Neural crest cell (in vitro differentiated cells): ENCODE data around the gene PLCB3. TPM values are rescaled to one million over a fixed set of nuclear protein-coding genes. Genes with fewer than 3 reads are reported as not detected.

ENCODE experiments used
- DNase-seq: peaks from one replicate; pipeline ENCODE4 v3.0.0; 2021; ENCODE audit warnings: low read depth, mixed read lengths, low spot score
- H3K27ac Mint-ChIP-seq: one replicate; pipeline ENCODE4 v1.8.0; 2021; ENCODE audit warnings: mild to moderate bottlenecking, mixed read lengths; ENCODE audit not compliant: unreplicated experiment
- H3K27me3 Mint-ChIP-seq: 2 replicates; pipeline ENCODE4 v1.8.0; 2021; ENCODE audit warnings: low read depth, mild to moderate bottlenecking, mixed read lengths
- H3K36me3 Mint-ChIP-seq: 2 replicates; pipeline ENCODE4 v1.8.0; 2021; ENCODE audit warnings: low read depth, mild to moderate bottlenecking, mixed read lengths
- H3K4me1 Mint-ChIP-seq: 2 replicates; pipeline ENCODE4 v1.8.0; 2021; ENCODE audit warnings: mixed read lengths
- H3K4me3 Mint-ChIP-seq: one replicate; pipeline ENCODE4 v1.8.0; 2021; ENCODE audit warnings: mild to moderate bottlenecking, mixed read lengths
- H3K9me3 Mint-ChIP-seq: 2 replicates; pipeline ENCODE4 v1.8.0; 2021; ENCODE audit warnings: mixed read lengths
- total RNA-seq: library from RNA; stranded (reverse); gene quantifications from 2 replicates; pipeline ENCODE4 v1.2.1, GENCODE V29; 2021
- TF ChIP-seq, protein P1 (sequence below): fragments of 200-600 bp; sonication (generic); conservative IDR thresholded peaks from 2 replicates; pipeline ENCODE4 v1.5.0; 2021; ENCODE audit warnings: antibody characterized with exemption, mild to moderate bottlenecking

The PLCB3 gene
- total RNA-seq, 1 donor from 2014 or later: 36.4 TPM

DNA sequence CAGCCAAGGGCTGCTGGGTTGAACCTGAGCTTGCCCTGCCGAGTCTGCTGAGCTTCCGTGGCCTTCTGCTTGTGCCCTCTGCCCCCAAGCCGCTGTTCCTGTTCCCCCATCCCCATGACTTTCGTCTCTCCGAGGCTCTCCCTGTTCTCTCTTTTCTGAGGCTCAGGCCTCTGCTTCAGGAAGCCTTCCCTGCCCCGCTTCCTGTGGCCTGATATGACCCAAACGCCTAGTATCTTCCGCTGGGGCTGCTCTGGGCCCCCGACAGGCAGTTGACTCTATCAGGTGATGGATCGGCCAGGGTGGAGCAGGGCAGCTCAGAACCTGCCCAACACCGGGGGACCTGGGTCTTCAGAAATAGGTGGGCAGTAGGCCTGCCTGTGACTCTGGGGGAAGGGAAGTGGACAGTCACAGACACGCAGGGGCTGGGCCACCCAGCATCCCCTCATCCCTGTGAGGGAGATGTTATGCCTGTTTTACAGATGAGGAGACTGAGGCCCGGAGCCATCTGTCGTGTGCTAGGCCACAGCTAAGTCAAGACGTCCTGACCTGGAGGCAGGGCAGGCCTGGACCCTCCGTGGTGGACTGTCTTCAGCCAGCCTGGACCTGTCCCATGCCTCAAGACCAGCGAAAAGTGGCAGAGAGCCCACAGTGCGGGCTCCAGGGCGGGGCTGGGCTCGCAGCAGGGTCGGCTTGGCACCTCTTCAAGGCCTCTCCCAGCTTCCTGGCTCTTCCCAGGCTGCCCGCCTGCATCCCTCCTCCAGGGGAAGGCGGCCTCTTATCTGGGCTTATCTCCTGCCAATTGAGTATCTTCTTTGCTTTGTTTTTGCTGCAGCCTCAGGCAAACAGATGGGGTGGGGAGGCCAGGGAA is 16.9 kb downstream of the PLCB3 start:
- Mint-ChIP-seq H3K27me3 (peaks cover 7% of the 10 kb centered on the region), H3K4me3 (peak overlapping the region; percentile 85), H3K27ac (peak overlapping the region; percentile 92), H3K36me3 (peaks cover 3% of the 10 kb centered on the region), H3K9me3 (no peaks in the 10 kb centered on the region), H3K4me1 (peaks cover 26% of the 10 kb centered on the region)
- TF ChIP-seq, protein P1, sequence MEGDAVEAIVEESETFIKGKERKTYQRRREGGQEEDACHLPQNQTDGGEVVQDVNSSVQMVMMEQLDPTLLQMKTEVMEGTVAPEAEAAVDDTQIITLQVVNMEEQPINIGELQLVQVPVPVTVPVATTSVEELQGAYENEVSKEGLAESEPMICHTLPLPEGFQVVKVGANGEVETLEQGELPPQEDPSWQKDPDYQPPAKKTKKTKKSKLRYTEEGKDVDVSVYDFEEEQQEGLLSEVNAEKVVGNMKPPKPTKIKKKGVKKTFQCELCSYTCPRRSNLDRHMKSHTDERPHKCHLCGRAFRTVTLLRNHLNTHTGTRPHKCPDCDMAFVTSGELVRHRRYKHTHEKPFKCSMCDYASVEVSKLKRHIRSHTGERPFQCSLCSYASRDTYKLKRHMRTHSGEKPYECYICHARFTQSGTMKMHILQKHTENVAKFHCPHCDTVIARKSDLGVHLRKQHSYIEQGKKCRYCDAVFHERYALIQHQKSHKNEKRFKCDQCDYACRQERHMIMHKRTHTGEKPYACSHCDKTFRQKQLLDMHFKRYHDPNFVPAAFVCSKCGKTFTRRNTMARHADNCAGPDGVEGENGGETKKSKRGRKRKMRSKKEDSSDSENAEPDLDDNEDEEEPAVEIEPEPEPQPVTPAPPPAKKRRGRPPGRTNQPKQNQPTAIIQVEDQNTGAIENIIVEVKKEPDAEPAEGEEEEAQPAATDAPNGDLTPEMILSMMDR: no peak
- DNase-seq: no peak

- Mint-ChIP-seq H3K36me3 (peaks cover 3% of the 10 kb centered on the region), H3K4me3 (peak overlapping the region; percentile 85), H3K27me3 (peaks cover 7% of the 10 kb centered on the region), H3K4me1 (peaks cover 22% of the 10 kb centered on the region), H3K9me3 (no peaks in the 10 kb centered on the region), H3K27ac (peak overlapping the region; percentile 92)
- DNase-seq: peak; percentile 14
- TF ChIP-seq, protein P1: no peak
Measured at GRCh38 chr11:64268893-64269539, 17.7 kb downstream of the PLCB3 start.

GRCh38 chr11:64269540-64270220 is 18.4 kb downstream of the PLCB3 start:
- peak overlapping the region; percentile 100 for H3K27ac Mint-ChIP-seq
- H3K9me3 Mint-ChIP-seq: no peaks in the 10 kb centered on the region
- peaks cover 22% of the 10 kb centered on the region for H3K4me1 Mint-ChIP-seq
- peak; percentile 96 for DNase-seq
- TF ChIP-seq, protein P1: no peak
- peak overlapping the region; percentile 99 for H3K4me3 Mint-ChIP-seq
- peaks cover 7% of the 10 kb centered on the region for H3K27me3 Mint-ChIP-seq
- H3K36me3 Mint-ChIP-seq: peaks cover 3% of the 10 kb centered on the region

DNA sequence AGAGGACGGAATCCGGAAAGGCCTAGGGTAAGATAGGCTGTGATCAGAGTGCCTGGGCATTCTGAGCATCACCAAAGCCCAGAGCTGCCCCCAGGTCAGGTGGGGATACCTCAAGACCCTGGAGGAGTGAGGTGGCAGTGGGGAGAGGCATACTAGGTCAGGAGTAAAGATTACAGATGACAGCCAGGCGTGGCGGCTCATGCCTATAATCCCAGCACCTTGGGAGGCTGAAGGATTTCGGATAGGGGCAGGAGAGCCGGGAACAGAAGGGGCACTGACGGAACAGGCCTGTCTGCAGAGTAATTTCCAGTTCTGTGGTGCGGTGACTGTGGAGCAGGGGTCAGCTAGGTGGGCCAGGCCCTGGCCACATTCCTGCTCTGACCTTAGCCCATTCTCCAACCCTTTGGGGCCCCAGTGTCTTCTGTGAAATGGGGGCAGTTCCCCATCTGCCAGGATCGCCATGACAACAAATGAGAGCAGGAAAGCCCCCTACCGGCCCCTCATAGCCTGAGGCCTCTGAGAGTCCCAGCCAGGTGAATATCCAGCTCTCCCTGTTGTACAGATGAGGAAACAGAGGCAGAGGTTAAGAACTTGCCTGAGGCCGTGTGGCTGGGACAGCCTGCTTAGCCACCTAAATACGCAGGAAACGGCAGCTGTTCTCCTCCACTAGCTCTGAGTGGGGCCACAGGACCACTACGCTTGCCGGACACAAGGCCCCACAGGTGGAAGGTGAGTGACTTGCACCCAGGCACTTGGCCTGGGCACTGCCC is 23.9 kb downstream of the PLCB3 start:
- no peak overlapping the region for H3K27ac Mint-ChIP-seq
- H3K4me3 Mint-ChIP-seq: peak overlapping the region; percentile 44
- no peaks in the 10 kb centered on the region for H3K9me3 Mint-ChIP-seq
- DNase-seq: no peak
- TF ChIP-seq, protein P1: no peak
- H3K36me3 Mint-ChIP-seq: peaks cover under 1% of the 10 kb centered on the region
- peaks cover 2% of the 10 kb centered on the region for H3K27me3 Mint-ChIP-seq
- peaks cover 9% of the 10 kb centered on the region for H3K4me1 Mint-ChIP-seq

GRCh38 chr11:64275841-64276240 is 24.5 kb downstream of the PLCB3 start:
- DNase-seq: no peak
- H3K4me3 Mint-ChIP-seq: no peak overlapping the region
- H3K4me1 Mint-ChIP-seq: peaks cover 6% of the 10 kb centered on the region
- TF ChIP-seq, protein P1: no peak
- H3K27ac Mint-ChIP-seq: no peak overlapping the region
- no peaks in the 10 kb centered on the region for H3K27me3 Mint-ChIP-seq
- H3K9me3 Mint-ChIP-seq: no peaks in the 10 kb centered on the region
- no peaks in the 10 kb centered on the region for H3K36me3 Mint-ChIP-seq
